Measurements from ENCODE around the gene KCNJ1.
A peak's percentile ranks its signal among the peaks of the same experiment; 100 is the strongest.

The KCNJ1 gene

DNA sequence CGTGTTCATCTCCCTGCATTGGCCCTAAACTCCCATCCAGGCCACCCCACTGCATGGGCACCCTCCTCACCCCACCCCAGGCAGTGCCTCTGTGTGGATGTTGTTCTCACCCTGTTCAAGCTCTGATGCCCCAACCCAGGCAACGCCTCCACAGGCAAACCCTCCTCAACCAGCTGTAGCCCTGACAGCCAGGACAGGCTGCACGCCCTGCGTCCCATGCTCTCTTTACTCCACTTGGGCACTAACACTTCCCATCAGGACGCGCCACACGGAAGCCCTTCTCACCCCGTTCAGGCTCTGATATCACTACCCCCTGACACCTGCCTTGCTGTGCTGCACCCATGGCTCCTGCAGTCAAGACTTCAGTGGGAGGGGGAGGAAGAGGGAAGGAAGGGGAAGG is 47.9 kb downstream of the KCNJ1 start:
- no peak for DNase-seq

DNA sequence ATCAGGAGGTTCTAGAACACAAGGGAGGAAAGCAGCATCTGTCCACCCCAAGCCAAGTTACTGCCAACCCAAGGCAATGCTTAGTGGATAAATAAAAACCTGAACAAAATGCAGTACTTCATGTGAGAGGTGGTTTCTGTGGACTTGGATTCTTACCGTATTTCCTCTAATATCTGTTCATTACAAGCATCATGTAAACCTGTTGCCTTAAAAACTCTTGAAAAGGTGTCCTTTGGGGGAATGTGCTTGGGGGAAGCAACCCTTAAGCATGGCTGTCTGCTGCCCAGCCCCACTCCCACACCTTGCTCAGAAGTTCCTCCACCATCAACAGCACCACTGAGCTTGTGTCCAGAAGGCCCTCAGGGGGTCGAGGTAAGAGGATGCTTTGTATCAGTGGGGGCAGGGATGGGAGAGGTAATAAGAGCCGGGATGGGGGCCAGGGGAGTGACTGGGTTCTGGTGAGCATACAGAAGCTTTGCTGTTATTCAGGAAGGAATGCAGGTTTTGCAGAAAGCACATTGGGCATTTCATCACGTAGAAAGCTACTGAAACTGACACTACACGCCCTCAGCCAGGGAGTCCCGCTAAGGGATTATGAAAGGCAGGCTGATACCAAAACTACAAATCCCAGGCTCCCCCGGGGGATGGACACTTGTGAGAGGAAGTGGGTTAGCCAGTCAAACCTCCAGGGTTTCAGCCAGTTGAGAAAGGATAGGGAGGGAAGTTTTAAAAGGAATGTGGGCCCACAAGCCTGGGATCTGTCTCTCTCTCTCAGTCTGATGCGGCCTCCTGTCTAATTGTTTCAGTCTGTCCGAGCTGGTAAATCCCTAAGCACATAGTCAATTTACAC is 52.0 kb downstream of the KCNJ1 start:
- no peak for DNase-seq

DNA sequence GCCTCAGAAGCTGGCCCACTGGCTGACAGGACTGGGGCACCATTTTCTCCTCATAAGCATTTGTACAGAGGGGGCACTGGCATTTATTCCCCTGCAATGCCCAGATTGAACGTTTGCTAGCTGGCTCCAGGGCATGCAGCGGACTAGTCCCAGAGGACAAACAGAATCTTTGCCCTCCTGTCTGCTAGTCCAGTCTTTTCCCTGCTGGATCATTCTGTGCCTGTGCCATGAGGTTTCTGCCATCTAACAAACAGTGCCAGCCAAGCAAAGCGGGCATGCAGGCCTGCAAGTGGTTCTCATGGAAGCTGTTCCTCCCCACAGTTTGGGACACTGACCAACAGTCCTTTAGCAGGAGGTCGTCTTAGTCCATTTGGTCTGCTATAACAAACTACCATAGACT is 53.4 kb downstream of the KCNJ1 start:
- no peak for DNase-seq

GRCh38 chr11:128810784-128811514 is 56.1 kb downstream of the KCNJ1 start:
- DNase-seq: no peak

DNA sequence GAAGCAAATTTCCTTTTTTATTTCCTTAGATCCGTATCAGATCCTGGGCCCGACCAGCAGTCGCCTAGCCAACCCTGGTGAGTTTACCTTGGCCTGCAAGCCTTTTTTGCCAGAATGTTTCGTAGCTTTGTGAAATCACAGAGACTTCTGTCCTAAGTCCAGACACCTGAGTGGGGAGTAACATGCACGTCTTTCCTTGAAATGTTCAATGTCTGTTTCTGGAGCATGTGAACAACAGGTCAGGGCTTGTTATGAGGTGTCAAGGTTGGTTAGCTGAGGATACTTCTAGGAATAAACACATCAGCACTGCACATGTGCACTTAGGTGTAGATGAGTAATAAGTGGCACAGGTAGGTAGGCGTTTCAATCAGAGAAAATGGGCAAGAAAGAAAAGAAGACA is 58.0 kb downstream of the KCNJ1 start:
- no peak for DNase-seq

DNA sequence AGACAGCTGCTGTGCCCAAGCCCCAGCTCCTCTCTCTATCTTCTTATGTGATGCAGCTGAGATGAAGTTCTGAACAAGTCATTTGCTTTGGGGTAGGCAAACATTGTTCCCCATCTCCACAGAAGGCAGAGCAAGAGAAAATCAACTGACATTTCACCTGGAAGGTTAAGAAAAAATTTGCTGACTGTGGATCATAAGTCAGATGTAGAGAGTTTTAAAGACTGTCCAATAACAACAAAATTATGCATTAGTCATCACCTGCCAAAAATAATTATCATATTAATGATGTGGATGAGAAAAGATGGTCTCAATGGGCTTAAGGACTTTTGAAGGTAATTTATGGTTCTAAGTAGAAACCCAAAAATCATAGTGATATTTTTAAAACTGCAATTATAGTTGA is 59.2 kb downstream of the KCNJ1 start:
- no peak for DNase-seq

DNA sequence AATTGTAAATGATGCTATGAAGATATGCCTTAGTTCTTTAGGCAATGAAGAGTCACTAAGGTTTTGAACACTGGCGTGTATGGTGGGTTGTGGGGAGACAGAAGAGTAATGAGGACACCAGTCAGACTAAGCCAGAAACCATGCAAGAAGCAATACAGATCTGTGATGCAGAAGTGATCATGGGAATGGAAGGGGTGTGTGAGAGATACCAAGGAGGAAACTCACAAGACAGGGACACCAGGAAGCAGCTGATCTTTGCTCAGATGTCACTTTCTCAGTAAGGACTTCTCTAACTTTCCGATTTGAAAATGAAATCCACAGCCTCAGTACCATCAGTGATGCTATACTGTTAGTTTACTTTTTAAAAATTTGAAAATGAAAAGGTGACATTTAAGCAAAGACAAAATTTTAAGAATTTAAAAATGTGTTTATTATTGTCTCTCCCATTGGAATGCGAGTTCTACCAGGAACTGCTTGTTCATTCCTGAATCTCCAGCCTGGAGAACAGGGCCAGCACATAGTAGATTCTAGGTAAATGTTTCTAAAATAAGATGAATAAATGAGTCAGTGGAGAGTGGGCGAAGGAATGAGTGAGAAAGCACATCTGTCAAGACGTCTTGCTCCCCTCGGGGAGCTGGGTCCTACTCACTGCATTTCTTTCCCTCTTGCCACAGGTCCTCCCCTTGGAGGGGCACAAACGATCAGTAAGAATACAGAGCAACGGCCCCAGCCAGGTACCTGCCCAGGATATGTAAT is 60.4 kb downstream of the KCNJ1 start:
- DNase-seq: no peak

- no peak for DNase-seq
These were observed 62.6 kb downstream of the KCNJ1 start for GRCh38 chr11:128804481-128804880.

- DNase-seq: no peak
These were observed 63.4 kb downstream of the KCNJ1 start for GRCh38 chr11:128803449-128804245.

- no peak for DNase-seq
These were observed 64.1 kb downstream of the KCNJ1 start for GRCh38 chr11:128803011-128803410.

DNA sequence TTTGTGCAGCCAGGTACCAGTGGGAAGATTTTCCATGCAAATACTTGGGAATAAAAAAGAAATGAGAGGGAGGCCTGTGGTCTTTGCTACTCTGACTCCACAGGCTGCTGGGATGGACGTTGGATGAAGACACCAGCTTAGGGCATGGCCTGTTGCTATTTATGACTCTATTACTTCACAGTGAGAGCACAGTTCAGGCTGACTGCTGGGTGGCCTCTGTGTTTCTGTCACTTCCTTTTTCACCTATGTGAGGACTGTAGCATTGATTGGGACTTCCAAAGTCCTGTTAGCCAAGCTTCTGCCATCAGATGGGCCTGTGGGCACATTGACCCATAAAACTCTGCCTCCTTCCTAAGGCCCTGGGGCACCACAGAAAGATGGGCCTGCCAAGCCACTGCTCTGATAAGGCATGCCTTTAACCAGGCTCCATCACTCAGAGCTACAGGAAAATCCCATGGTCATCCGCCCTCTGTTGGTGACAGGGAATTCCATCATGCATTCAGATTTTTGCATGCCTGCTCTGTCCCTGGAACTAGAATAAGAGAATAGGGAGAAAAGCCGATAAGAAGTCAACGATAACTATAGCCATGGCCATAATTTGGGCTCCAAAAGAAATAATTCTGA is 64.6 kb downstream of the KCNJ1 start:
- peak; percentile 6 for DNase-seq

DNA sequence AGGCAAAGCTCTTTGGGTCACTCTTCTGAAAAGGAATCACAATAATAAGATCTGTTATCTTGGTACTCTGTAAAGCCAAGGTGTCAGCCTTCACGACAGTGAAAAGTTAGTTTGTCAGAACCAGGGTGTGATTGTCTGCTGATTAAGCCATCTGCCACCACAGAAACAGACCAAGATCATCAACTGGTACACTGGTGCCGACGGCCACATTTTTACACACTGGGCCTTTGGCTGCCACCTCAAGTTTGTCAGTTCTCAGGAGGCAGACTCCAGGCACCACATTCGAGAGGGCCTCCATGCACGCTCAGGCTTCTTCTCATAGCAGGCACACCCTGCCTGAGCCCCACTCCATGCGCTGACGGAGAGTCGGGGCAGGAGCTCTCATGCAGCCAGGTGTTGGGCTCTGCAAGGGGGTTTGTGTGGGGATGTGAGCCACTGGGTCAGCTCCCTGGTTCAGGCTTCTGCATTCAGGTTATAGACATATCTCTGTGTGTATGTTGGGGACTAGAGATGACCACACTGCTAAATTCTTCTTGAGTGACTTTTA is 66.2 kb downstream of the KCNJ1 start:
- no peak for DNase-seq

- no peak for DNase-seq
These were observed 70.8 kb downstream of the KCNJ1 start for GRCh38 chr11:128796270-128796669.

GRCh38 chr11:128790196-128790595 is 76.9 kb downstream of the KCNJ1 start:
- DNase-seq: no peak

- DNase-seq: no peak
These were observed 77.5 kb downstream of the KCNJ1 start for GRCh38 chr11:128789497-128790150.
